HG02571 (cell line): ENCODE measurements around the gene VPS37B.

Experiments
- ATAC-seq: cut with Tn5 transposase; IDR thresholded peaks from one replicate; pipeline ENCODE4 v1.9.1; 2021; ENCODE audit warnings: mild to moderate bottlenecking, moderate library complexity; ENCODE audit not compliant: unreplicated experiment

Gene VPS37B

DNA sequence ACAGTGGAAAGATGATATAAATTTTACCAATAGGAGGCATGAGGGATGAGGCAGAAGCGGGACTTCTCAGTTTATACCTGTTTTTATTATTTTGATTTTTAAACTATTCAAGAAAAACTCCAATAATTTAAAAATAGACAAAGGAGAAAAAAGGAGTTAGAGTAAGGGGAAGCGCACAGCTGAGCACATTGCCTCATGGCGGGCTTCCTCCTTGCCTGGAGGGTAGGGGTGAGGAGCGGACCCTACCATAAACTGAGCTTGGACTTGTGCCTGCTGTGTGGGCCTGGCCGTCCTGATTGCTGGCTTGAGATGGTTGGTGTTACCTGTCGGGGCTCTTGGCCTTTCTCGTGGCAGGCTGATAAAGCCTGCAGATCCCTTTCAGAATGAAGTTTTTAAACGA, 75.8 kb downstream of the VPS37B start:
- ATAC-seq: no peak

DNA sequence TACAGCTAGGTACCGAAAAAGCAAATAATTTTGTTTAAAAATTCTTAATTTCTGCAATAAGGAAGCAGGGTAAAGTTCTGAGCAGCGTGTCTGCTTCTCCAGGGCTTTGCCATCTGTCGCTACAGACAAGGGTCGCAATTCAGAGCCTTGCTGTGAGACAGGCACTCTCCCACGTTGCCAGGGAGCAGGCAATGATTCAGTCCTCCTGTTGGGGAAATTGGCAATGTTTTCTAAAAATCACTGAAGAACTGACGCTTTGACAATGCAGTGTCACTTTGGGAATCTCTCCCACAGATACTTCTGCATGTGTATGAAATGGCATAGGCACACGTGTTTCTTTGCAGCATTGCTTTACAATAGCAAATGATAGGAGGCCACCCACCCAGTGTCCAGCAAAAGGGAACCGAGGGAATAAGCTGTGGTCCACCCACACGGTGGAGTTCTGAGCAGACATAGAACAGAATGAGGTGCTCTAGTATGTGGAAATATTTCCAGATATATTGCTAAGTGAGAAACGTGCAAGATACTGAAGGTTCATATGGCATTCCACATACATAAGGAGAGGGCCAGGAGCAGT, 76.6 kb downstream of the VPS37B start:
- no peak for ATAC-seq
